MCF 10A (cell line): ENCODE data around the gene MYO15B. TPM values are rescaled to one million over a fixed set of nuclear protein-coding genes. Genes with fewer than 3 reads are reported as not detected.
A peak's percentile ranks its signal among the peaks of the same experiment; 100 is the strongest.

ENCODE experiments used
- BruUV-seq: library from RNA; stranded (reverse); fragments of 400-500 nt; replicated peaks from 2 replicates; lab custom pipeline; 2021; lab: Mats Ljungman, UMichigan
- CTCF ChIA-PET: fragments of 300-600 bp; sonication (Branson Sonifier 250); formaldehyde crosslinking; extraction: SDS; loops from one replicate; lab custom pipeline; 2021; ENCODE audit warnings: antibody characterized with exemption, inconsistent platforms; lab: Yijun Ruan, JAX
- POLR2A ChIA-PET: fragments of 300-600, 350-650 bp; sonication (Branson Sonifier 250); formaldehyde crosslinking; extraction: SDS; loops from one replicate; lab custom pipeline; 2020; ENCODE audit warnings: antibody characterized with exemption, inconsistent platforms; lab: Yijun Ruan, JAX
- DNase-seq: peaks from one replicate; pipeline ENCODE4 v3.0.0-alpha.2; 2018; ENCODE audit not compliant: unreplicated experiment
- H3K27ac Mint-ChIP-seq: one replicate; pipeline ENCODE4 v1.8.0; 2022; ENCODE audit warnings: mild to moderate bottlenecking, low read depth, mixed read lengths; ENCODE audit not compliant: unreplicated experiment
- H3K27me3 Mint-ChIP-seq: one replicate; pipeline ENCODE4 v1.8.0; 2022; ENCODE audit warnings: mixed read lengths; ENCODE audit not compliant: insufficient read depth, unreplicated experiment
- H3K36me3 Mint-ChIP-seq: one replicate; pipeline ENCODE4 v1.8.0; 2022; ENCODE audit warnings: mild to moderate bottlenecking, moderate library complexity, mixed read lengths; ENCODE audit not compliant: insufficient read depth, unreplicated experiment
- H3K4me1 Mint-ChIP-seq: one replicate; pipeline ENCODE4 v1.8.0; 2022; ENCODE audit warnings: mixed read lengths; ENCODE audit not compliant: insufficient read depth, unreplicated experiment
- H3K4me3 Mint-ChIP-seq: one replicate; pipeline ENCODE4 v1.8.0; 2022; ENCODE audit warnings: mild to moderate bottlenecking, moderate library complexity, mixed read lengths; ENCODE audit not compliant: unreplicated experiment
- H3K9me3 Mint-ChIP-seq: one replicate; pipeline ENCODE4 v1.8.0; 2022; ENCODE audit warnings: mixed read lengths; ENCODE audit not compliant: unreplicated experiment
- CTCF ChIP-seq: fragments of 200-600 bp; IDR thresholded peaks from one replicate; pipeline ENCODE4 v1.8.0; 2022; ENCODE audit warnings: antibody characterized with exemption, mild to moderate bottlenecking; ENCODE audit not compliant: unreplicated experiment
- intact Hi-C: fragments of 100-400 bp; cut with micrococcal nuclease; formaldehyde crosslinking; loops from 2 replicates; pipeline ENCODE4 v1.14.1; 2022
- total RNA-seq: library from RNA; stranded (reverse); gene quantifications from 2 replicates; pipeline ENCODE4 v1.2.3, GENCODE V29; 2022

MYO15B gene
- total RNA-seq, 1 experiment from 2014 or later, result 10.9 TPM

DNA sequence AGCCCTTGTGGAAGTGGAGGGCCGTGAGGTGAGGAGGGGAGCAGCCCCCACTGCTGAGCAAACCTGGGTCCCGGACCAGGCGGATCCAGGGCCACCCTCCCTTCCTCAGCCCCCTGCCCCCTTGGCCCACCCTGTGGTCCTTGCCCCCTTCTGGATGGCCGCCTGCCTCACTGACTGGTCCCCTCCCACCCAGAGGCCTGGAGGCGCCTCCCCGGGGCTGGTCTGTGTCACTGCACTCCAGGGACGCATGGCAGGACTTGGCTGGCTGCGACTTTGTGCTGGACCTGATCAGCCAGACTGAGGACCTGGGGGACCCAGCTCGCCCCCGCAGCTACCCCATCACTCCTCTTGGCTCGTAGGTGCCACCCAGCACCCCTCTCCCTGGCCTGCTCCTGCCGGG is 26.4 kb downstream of the MYO15B start:
- no peak overlapping the region for H3K4me3 Mint-ChIP-seq
- BruUV-seq, result no TSS peak
- H3K36me3 Mint-ChIP-seq, result no peaks in the 10 kb centered on the region
- no peak overlapping the region for H3K27ac Mint-ChIP-seq
- H3K9me3 Mint-ChIP-seq, result no peaks in the 10 kb centered on the region
- POLR2A ChIA-PET, result no interaction called here
- CTCF ChIA-PET, result interaction anchor here (0.6 to 1.0 kb wide), 4 partner anchors 17 to 90 kb away, joined by 3 to 4 read pairs (median 4); no protein-coding TSS in a partner anchor
- no peaks in the 10 kb centered on the region for H3K27me3 Mint-ChIP-seq
- peaks cover 8% of the 10 kb centered on the region for H3K4me1 Mint-ChIP-seq
- no peak for DNase-seq
- TF ChIP-seq CTCF, result peak; percentile 11
- intact Hi-C loops, result no loop called here

DNA sequence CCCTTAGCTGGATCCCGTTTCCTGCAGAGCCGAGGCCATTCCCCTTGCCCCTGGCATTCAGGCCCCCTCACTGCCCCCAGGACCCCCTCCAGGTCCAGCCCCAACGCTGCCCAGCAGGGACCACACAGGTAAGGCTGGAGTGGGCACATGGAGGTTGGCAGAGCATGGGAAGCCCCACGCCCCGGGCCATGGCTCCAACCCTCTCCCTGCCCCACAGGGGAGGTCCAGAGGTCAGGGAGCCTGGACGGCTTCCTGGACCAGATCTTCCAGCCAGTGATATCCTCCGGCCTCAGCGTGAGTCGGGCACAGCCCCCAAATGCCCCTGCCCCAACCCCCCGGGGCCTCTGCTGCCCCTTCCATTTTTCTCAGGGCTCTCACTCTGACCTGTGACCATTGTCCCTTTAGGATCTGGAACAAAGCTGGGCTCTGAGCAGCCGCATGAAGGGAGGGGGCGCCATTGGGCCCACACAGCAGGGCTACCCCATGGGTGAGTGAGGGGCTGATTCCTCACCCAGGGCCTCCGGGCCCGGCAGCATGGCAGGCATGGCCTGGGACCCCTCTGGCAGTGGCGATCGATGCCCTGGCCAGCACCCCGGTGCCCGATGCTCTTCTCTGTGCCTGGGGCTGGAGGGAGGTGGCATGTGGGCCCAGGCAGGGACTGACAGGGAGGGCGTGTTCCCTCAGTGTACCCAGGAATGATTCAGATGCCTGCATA is 27.1 kb downstream of the MYO15B start:
- POLR2A ChIA-PET, result no interaction called here
- no peak overlapping the region for H3K27ac Mint-ChIP-seq
- BruUV-seq, result no TSS peak

DNA sequence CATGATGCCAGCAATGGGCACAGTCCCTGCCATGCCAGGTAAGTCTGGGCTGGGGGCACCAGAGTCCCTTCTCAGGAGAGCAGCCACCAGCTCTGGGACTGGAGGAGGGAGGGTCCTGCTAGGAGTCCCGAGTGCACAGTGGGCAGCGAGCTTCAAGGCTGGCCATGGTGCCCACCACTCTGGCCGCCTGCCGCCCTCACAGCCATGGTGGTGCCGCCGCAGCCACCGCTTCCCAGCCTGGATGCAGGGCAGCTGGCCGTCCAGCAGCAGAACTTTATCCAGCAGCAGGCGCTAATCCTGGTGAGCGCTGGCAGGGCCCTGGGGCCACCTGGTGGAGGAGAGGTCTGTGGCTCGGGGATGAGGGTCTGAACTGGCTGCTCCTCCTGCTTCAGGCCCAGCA is 27.7 kb downstream of the MYO15B start:
- H3K27ac Mint-ChIP-seq, result no peak overlapping the region
- H3K36me3 Mint-ChIP-seq, result no peaks in the 10 kb centered on the region
- H3K27me3 Mint-ChIP-seq, result no peaks in the 10 kb centered on the region
- no TSS peak for BruUV-seq
- no peak for DNase-seq
- TF ChIP-seq CTCF, result no peak
- CTCF ChIA-PET, result interaction anchor here (0.9 to 2.9 kb wide), 2 partner anchors 18 to 203 kb away, joined by 4 to 25 read pairs; partner anchors contain the start of gene SMIM5
- H3K4me3 Mint-ChIP-seq, result no peak overlapping the region
- H3K4me1 Mint-ChIP-seq, result peaks cover 7% of the 10 kb centered on the region
- intact Hi-C loops, result no loop called here
- POLR2A ChIA-PET, result no interaction called here
- H3K9me3 Mint-ChIP-seq, result no peaks in the 10 kb centered on the region

More for the DNA sequence above, 27.1 kb downstream of the MYO15B start:
- CTCF ChIA-PET, result interaction anchor here (0.7 to 2.9 kb wide), 5 partner anchors 18 to 204 kb away, joined by 3 to 25 read pairs (median 4); partner anchors contain the start of gene SMIM5
- intact Hi-C loops, result no loop called here
- no peak overlapping the region for H3K4me3 Mint-ChIP-seq
- H3K9me3 Mint-ChIP-seq, result no peaks in the 10 kb centered on the region
- H3K4me1 Mint-ChIP-seq, result peaks cover 8% of the 10 kb centered on the region
- no peaks in the 10 kb centered on the region for H3K27me3 Mint-ChIP-seq
- no peak for TF ChIP-seq CTCF
- H3K36me3 Mint-ChIP-seq, result no peaks in the 10 kb centered on the region
- no peak for DNase-seq

DNA sequence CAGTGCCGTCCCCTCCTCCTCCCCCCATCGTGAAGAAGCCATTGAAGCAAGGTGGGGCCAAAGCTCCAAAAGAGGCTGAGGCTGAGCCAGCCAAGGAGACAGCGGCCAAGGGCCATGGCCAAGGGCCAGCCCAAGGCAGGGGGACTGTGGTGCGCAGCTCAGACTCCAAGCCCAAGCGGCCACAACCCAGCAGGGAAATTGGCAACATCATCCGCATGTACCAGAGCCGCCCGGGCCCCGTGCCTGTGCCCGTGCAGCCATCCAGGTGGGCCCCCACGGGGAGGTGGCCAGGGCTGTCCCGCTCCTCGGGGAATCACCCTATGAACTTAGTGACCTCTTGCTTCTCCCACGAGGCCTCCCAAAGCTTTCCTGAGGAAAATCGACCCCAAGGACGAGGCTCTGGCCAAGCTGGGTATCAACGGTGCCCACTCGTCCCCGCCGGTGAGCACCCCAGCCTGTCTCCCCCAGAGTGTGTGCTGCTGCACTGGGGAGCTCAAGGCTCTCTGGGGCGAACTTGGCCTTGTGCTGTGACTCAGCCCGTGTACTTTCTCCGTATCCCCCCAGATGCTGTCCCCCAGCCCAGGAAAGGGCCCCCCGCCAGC is 29.0 kb downstream of the MYO15B start:
- H3K36me3 Mint-ChIP-seq, result no peaks in the 10 kb centered on the region
- no TSS peak for BruUV-seq
- no peak overlapping the region for H3K4me3 Mint-ChIP-seq
- no peak overlapping the region for H3K27ac Mint-ChIP-seq
- no peaks in the 10 kb centered on the region for H3K9me3 Mint-ChIP-seq
- intact Hi-C loops, result no loop called here
- ChIA-PET CTCF (interaction anchor here (0.6 to 2.9 kb wide), 4 partner anchors 9 to 39 kb away, joined by 3 to 25 read pairs (median 3); partner anchors contain the start of gene SMIM5), POLR2A (interaction anchor here (0.6 to 1.6 kb wide), 3 partner anchors 8 to 390 kb away, joined by 3 to 5 read pairs (median 3); no protein-coding TSS in a partner anchor)
- H3K27me3 Mint-ChIP-seq, result no peaks in the 10 kb centered on the region
- no peak for DNase-seq
- no peaks in the 10 kb centered on the region for H3K4me1 Mint-ChIP-seq
- TF ChIP-seq CTCF, result no peak
